Endothelial cell (in vitro differentiated cells): ENCODE data around the gene SMIM34. TPM values are rescaled to one million over a fixed set of nuclear protein-coding genes. Genes with fewer than 3 reads are reported as not detected.
"Not testable (repeated sequence)": the region's sequence is repeated elsewhere in the genome, so short reads cannot be mapped to it uniquely, and the experiment has no call there.

Experiments
- DNase-seq: peaks from one replicate; pipeline ENCODE4 v3.0.0; 2021; ENCODE audit warnings: low spot score
- H3K27ac Mint-ChIP-seq: one replicate; pipeline ENCODE4 v1.8.0; 2021; ENCODE audit warnings: mixed read lengths, inconsistent platforms; ENCODE audit not compliant: unreplicated experiment
- H3K27me3 Mint-ChIP-seq: one replicate; pipeline ENCODE4 v1.8.0; 2021; ENCODE audit warnings: mild to moderate bottlenecking, moderate library complexity, mixed read lengths, inconsistent platforms; ENCODE audit not compliant: unreplicated experiment
- H3K36me3 Mint-ChIP-seq: one replicate; pipeline ENCODE4 v1.8.0; 2021; ENCODE audit warnings: mild to moderate bottlenecking, low read depth, mixed read lengths, inconsistent platforms; ENCODE audit not compliant: unreplicated experiment
- H3K4me1 Mint-ChIP-seq: one replicate; pipeline ENCODE4 v1.8.0; 2021; ENCODE audit warnings: mild to moderate bottlenecking, mixed read lengths, inconsistent platforms; ENCODE audit not compliant: unreplicated experiment
- H3K4me3 Mint-ChIP-seq: one replicate; pipeline ENCODE4 v1.8.0; 2021; ENCODE audit warnings: mild to moderate bottlenecking, mixed read lengths, inconsistent platforms; ENCODE audit not compliant: unreplicated experiment
- H3K9me3 Mint-ChIP-seq: one replicate; pipeline ENCODE4 v1.8.0; 2021; ENCODE audit warnings: mixed read lengths, inconsistent platforms; ENCODE audit not compliant: unreplicated experiment
- total RNA-seq: library from RNA; stranded (reverse); fragmentation: NEBNext Ultra II Directional; extraction: Animal tissue kit (Norgen Biotek cat#: 25700); gene quantifications from one replicate; pipeline ENCODE4 v1.2.1, GENCODE V29; 2021; ENCODE audit not compliant: unreplicated experiment

The SMIM34 gene
- total RNA-seq, 1 donor from 2014 or later = not detected

GRCh38 chr21:34407294-34407693 lies 16.5 kb downstream of the SMIM34 start:
- not testable (repeated sequence) for DNase-seq, H3K27me3 Mint-ChIP-seq, H3K4me1 Mint-ChIP-seq, H3K36me3 Mint-ChIP-seq, H3K4me3 Mint-ChIP-seq, H3K27ac Mint-ChIP-seq, H3K9me3 Mint-ChIP-seq

GRCh38 chr21:34406676-34407075 lies 17.1 kb downstream of the SMIM34 start:
- not testable (repeated sequence) for H3K36me3 Mint-ChIP-seq, DNase-seq, H3K27ac Mint-ChIP-seq, H3K4me1 Mint-ChIP-seq, H3K27me3 Mint-ChIP-seq, H3K4me3 Mint-ChIP-seq, H3K9me3 Mint-ChIP-seq

GRCh38 chr21:34406102-34406501 lies 17.6 kb downstream of the SMIM34 start:
- H3K27ac Mint-ChIP-seq, H3K27me3 Mint-ChIP-seq, H3K9me3 Mint-ChIP-seq: not testable (repeated sequence)

GRCh38 chr21:34405686-34406085 lies 18.1 kb downstream of the SMIM34 start:
- not testable (repeated sequence) for H3K36me3 Mint-ChIP-seq, H3K27ac Mint-ChIP-seq, H3K27me3 Mint-ChIP-seq, DNase-seq, H3K9me3 Mint-ChIP-seq, H3K4me3 Mint-ChIP-seq, H3K4me1 Mint-ChIP-seq

More at GRCh38 chr21:34406102-34406501, 17.6 kb downstream of the SMIM34 start:
- not testable (repeated sequence) for DNase-seq, H3K4me3 Mint-ChIP-seq, H3K4me1 Mint-ChIP-seq, H3K36me3 Mint-ChIP-seq

- not testable (repeated sequence) for H3K27me3 Mint-ChIP-seq, H3K27ac Mint-ChIP-seq, H3K36me3 Mint-ChIP-seq, H3K4me3 Mint-ChIP-seq, H3K4me1 Mint-ChIP-seq, H3K9me3 Mint-ChIP-seq, DNase-seq
These were observed 19.0 kb downstream of the SMIM34 start for GRCh38 chr21:34404742-34405141.

DNA sequence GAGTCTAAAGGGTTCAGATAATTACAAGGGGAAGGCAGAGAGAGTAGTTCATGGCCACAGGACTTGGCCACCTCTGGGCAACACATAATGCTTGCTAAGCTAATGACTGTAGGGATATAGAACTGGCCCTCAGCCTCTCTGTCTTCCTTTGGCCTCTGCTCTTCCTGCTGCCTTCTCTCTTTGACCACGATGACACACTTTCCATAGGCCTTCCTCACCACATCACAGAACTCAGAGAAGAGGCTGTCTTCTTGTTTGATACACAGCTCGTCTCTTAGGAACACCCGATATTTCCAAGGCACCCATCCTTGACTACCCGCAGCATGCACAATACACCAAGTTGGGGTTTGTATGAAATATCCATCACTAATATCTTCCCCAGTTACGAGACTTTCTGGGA lies 23.2 kb downstream of the SMIM34 start:
- not testable (repeated sequence) for DNase-seq, H3K27me3 Mint-ChIP-seq, H3K27ac Mint-ChIP-seq, H3K4me1 Mint-ChIP-seq, H3K36me3 Mint-ChIP-seq, H3K9me3 Mint-ChIP-seq, H3K4me3 Mint-ChIP-seq

GRCh38 chr21:34383724-34384415 lies 39.9 kb downstream of the SMIM34 start:
- not testable (repeated sequence) for H3K4me1 Mint-ChIP-seq, H3K36me3 Mint-ChIP-seq, H3K27ac Mint-ChIP-seq, H3K9me3 Mint-ChIP-seq, H3K4me3 Mint-ChIP-seq, H3K27me3 Mint-ChIP-seq, DNase-seq

DNA sequence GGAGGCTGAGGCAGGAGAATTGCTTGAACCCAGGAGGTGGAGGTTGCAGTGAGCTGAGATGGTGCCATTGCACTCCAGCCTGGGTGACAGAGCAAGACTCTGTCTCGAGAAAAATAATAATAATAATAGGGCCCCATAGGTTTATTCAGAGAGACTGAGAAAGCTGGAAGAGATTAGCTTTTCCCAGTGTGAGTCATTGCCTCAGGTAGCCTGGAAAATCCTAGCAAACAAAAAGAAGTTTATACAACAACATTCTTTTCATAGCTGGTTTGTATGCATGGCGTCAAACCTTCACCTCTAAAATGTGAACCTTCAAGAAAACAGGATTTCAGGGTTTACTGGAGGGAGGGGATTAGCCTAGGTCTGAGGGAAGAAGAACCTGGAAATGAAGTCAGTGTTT lies 40.6 kb downstream of the SMIM34 start:
- not testable (repeated sequence) for H3K27me3 Mint-ChIP-seq, H3K9me3 Mint-ChIP-seq, H3K36me3 Mint-ChIP-seq, H3K4me3 Mint-ChIP-seq, DNase-seq, H3K4me1 Mint-ChIP-seq, H3K27ac Mint-ChIP-seq

DNA sequence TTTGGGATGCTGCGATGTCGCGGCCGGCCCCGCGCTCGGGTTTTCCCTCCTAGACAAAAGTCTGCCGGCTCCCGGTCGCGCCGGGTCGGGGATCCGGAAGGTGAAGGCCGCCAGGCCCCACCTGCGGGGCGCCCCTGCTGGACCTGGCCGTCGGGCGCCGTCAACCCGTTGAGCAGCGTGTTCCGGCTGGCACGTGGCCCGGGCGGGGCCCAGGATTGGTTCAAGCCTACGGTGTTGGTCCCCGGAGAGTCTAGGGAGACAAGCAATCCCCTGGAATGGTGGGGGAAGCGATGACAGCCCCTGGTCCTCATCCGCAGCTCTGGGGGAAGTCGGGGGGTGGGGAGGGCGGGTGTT lies 48.2 kb downstream of the SMIM34 start:
- not testable (repeated sequence) for H3K27me3 Mint-ChIP-seq, H3K4me1 Mint-ChIP-seq, H3K9me3 Mint-ChIP-seq, H3K4me3 Mint-ChIP-seq, H3K27ac Mint-ChIP-seq, H3K36me3 Mint-ChIP-seq, DNase-seq

DNA sequence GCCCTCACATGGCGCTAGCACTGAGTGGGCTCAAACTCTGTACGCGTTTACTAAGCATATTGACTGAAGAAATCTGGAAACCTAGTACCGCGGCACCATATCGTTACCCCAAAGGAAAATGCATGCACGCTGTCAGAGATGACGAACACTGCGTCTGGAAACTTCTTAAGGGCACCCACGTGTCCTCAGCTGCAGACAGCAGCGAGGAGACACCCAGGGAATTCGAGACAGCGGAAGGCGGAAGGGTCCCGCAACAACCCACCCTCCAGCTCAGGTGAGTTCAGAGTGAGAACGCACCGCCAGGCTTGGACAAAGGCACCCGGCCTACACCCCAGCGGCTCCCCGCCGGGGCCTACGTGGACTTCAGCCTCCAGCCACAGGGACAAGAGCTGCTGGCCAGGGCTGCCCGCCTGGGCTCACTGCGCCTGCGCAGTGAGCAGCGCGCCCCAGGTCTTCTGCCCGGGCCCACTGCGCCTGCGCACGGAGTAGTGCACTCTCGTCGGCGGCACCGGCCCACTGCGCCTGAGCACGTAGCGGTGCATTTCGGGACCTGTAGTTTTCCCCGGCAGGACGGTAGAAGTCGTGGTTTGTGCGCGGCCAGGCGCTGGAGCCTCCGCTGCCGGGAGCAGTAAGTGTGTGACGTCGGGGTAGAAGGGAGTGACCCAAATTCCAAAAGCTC lies 48.7 kb downstream of the SMIM34 start, which contains the start of gene SMIM11:
Gene SMIM11 (plus strand): TSS at position 568 of the 679 bp plus-strand sequence. CDS start 3,998 bp downstream, outside the sequence.
- H3K27me3 Mint-ChIP-seq, H3K4me3 Mint-ChIP-seq, DNase-seq, H3K27ac Mint-ChIP-seq, H3K9me3 Mint-ChIP-seq, H3K4me1 Mint-ChIP-seq, H3K36me3 Mint-ChIP-seq: not testable (repeated sequence)

GRCh38 chr21:34374462-34374861 lies 49.3 kb downstream of the SMIM34 start:
- H3K27ac Mint-ChIP-seq, H3K4me1 Mint-ChIP-seq, H3K4me3 Mint-ChIP-seq, H3K27me3 Mint-ChIP-seq, H3K9me3 Mint-ChIP-seq, H3K36me3 Mint-ChIP-seq, DNase-seq: not testable (repeated sequence)
